Measurements from ENCODE around the gene SELENOH.

Gene SELENOH

GRCh38 chr11:57773026-57773598 lies 31.8 kb downstream of the SELENOH start:
- TF ChIP-seq CTCF (IDR thresholded peaks at IDR 0.05; ENCODE audit: low read depth, low read length, missing control alignments), result no peak
- no peak for DNase-seq (ENCODE audit: low read depth)
- H3K4me3 ChIP-seq (ENCODE audit: low read depth, low read length), result no peak overlapping the region

GRCh38 chr11:57775491-57775890 lies 34.2 kb downstream of the SELENOH start:
- no peak overlapping the region for H3K4me3 ChIP-seq (ENCODE audit: low read depth, low read length)
- no peak for DNase-seq (ENCODE audit: low read depth)
- no peak for TF ChIP-seq CTCF (IDR thresholded peaks at IDR 0.05; ENCODE audit: low read depth, low read length, missing control alignments)

GRCh38 chr11:57776031-57776521 lies 34.8 kb downstream of the SELENOH start:
- no peak overlapping the region for H3K4me3 ChIP-seq (ENCODE audit: low read depth, low read length)
- DNase-seq (ENCODE audit: low read depth), result no peak
- no peak for TF ChIP-seq CTCF (IDR thresholded peaks at IDR 0.05; ENCODE audit: low read depth, low read length, missing control alignments)

- DNase-seq (ENCODE audit: low read depth), result no peak
- H3K4me3 ChIP-seq (ENCODE audit: low read depth, low read length), result no peak overlapping the region
- TF ChIP-seq CTCF (IDR thresholded peaks at IDR 0.05; ENCODE audit: low read depth, low read length, missing control alignments), result no peak
These were observed 35.4 kb downstream of the SELENOH start for GRCh38 chr11:57776577-57777210.

- no peak for TF ChIP-seq CTCF (IDR thresholded peaks at IDR 0.05; ENCODE audit: low read depth, low read length, missing control alignments)
- no peak for DNase-seq (ENCODE audit: low read depth)
- no peak overlapping the region for H3K4me3 ChIP-seq (ENCODE audit: low read depth, low read length)
These were observed 36.7 kb downstream of the SELENOH start for GRCh38 chr11:57777969-57778317.

GRCh38 chr11:57778318-57779037 lies 37.2 kb downstream of the SELENOH start:
- H3K4me3 ChIP-seq (ENCODE audit: low read depth, low read length), result no peak overlapping the region
- no peak for TF ChIP-seq CTCF (IDR thresholded peaks at IDR 0.05; ENCODE audit: low read depth, low read length, missing control alignments)
- no peak for DNase-seq (ENCODE audit: low read depth)

All from GM12864 (cell line).